Activated naive CD4-positive, alpha-beta T cell treated with anti-CD3 and anti-CD28 coated beads, Interleukin-2, amount 10 ng/mL, durations not matched to agents 5 hours and 36 hours (primary cell): ENCODE measurements around the gene HECTD4. TPM values are rescaled to one million over a fixed set of nuclear protein-coding genes. Genes with fewer than 3 reads are reported as not detected.

Experiments used
- microRNA-seq: library from miRNA; unstranded; fragments of <30 nt; microRNA quantifications from one replicate; pipeline ENCODE4 v1.2.0, GENCODE V29; 2022; ENCODE audit warnings: borderline microRNAs expressed, borderline replicate concordance
- total RNA-seq, 2 experiments: library from RNA; stranded (reverse); gene quantifications; one replicate each; pipeline ENCODE4 v1.2.3, GENCODE V29; 2021

Gene HECTD4, protein sequence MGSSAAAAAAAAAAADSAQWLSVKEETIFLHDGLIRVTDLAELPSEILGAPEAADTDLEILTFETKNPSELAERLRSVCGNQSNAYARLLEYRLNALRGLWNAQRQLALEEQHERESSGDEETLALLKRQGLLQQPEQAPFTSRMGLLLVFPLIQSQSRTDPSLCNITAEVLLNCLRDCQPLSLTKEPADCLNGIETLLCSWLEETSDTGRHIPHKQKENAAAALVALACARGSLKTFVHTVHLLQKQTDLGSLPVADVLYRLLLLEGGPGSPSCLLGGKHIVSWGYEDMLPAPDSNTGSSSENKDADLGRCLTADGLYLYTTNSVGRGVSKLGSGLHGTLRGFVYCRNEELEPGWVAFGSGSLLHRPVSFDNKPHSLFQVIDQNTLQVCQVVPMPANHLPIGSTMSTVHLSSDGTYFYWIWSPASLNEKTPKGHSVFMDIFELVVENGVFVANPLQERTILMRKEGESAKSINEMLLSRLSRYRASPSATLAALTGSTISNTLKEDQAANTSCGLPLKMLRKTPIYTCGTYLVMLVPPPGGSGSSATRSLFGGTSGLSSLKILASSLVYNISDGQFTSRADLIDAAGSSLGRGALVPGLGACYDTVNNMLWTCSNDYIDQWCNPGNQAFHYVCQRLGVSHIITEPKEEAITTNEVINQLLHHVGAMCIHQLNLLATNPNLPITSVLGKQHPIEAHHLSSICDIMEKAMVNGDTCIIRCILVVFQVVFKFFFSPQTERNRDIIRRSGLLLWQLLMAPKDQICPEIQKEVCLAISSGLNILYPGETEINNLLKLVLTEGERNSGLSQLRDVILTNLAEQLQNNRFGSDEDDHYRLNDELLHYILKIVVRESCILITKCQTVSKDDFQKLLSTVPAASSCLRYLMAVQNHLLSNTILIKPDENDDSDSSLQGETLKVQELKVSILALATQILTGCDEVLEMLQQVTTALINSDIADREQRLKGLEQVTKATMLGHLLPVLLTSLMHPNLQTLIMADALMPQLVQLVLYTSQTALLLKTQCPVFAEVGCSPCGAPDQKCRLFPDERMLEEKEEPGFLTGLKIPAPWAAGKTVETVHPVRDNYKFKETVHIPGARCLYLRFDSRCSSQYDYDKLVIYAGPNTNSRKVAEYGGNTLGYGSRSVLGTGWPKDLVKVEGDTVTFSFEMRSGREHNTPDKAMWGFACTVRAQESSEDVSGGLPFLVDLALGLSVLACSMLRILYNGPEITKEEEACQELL (N-terminal part only)
- total RNA-seq = 10 to 100 TPM; 42.6 to 45.0 TPM

DNA sequence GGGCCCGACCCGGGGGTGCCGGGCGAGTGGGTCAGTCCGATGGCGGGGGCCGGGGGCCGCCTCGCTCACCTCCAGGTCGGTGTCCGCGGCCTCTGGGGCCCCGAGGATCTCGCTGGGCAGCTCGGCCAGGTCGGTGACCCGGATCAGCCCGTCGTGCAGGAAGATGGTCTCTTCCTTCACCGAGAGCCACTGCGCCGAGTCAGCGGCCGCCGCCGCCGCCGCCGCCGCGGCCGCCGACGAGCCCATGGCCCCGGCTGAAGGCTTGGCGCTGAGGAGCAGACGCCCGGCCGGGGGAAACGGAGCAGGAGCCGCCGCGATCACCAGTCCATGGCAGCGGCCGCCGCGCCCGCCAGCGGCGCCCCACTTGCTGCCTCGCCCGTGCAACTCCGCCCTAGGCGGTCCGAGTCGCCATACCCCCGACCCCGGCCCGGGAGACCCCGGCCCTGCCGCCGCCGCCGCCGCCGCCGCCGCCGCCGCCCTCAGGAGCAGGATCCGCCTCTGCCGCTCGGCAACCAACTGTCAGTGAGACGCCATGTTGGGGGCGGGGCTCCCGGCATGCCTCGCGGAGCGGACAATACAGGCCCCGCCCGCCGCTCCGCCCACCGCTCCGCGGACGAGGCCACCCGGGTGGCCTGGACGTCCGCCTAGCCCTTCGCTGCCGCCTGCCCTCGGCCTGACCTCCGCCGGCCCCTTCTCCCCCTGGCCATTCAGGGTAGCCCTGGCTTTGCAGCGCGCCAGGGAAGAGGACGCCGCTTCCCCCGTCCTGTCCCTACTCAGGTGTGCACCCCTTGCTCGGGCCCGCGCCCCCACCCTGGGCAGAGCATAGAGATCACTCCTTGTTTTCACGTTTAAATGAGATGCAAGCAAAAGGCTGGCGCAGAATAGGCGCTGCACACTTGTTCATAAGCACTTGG lies at the start of gene HECTD4:
Gene HECTD4 (minus strand): TSS at position 549 of the 914 bp plus-strand sequence. CDS start 303 bp downstream, at position 246.

DNA sequence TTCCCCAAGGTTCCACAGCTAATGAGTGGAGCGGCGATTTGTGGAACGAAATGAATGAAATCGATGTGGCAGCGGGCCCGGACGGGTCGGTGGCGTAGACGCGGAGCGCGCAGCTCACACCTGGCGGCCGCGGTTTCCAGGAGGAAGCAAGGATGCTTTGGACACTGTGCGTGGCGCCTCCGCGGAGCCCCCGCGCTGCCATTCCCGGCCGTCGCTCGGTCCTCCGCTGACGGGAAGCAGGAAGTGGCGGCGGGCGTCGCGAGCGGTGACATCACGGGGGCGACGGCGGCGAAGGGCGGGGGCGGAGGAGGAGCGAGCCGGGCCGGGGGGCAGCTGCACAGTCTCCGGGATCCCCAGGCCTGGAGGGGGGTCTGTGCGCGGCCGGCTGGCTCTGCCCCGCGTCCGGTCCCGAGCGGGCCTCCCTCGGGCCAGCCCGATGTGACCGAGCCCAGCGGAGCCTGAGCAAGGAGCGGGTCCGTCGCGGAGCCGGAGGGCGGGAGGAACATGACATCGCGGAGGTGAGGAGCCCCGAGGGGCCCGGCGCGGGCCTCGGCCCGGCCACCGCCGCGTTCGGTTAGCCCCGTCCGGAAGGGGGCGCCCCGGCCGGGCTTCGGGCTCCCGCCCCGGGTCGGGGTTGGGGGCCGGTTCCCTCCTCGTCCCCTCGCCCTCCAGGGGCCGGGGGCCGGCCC lies 36.5 kb upstream of the HECTD4 start, which contains the start of gene PTPN11:
Gene PTPN11 (plus strand): TSS at position 340 of the 689 bp plus-strand sequence. CDS start 165 bp downstream, at position 505.

DNA sequence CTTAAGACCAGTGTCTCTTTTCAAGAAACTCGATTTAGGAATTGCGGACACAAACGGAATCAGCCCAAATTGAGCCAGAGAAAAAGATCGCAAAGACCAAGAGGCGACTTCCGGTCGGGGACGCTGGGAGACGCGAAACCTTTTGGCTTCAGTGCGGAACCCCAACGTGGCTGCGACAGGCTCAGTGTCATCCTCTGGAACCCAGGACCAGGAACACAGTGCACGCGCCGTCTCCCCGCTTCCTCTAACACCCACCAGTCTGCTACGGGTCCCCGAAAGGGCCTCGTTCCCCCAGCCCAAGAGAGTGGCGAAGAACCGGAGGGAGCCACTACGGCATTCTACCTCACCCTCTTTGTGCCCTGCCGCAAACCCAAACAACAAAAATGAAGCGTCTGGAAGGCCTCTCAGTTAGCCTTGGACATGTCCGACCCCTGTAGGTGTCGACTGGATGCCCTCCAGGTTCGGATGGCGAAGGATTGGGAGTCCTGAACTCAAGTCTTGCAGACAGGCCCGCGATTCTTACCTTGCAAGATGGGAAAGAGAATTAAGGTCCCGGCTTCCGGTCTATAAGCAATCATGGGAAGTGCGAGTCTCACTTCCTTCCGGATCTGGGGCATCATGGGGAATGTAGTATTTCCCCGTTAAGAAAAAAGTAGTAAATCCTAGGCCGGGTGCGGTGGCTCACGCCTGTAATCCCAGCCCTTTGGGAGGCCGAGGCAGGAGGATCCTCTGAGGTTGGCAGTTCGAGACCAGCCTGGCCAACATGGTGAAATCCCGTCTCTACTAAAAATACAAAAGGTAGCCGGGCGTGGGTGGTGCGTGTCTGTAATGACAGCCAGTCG lies 27.1 kb upstream of the HECTD4 start, which contains the start of gene RPL6:
Gene RPL6 (minus strand): TSS at position 542 of the 842 bp plus-strand sequence. CDS start 949 bp downstream, outside the sequence.

DNA sequence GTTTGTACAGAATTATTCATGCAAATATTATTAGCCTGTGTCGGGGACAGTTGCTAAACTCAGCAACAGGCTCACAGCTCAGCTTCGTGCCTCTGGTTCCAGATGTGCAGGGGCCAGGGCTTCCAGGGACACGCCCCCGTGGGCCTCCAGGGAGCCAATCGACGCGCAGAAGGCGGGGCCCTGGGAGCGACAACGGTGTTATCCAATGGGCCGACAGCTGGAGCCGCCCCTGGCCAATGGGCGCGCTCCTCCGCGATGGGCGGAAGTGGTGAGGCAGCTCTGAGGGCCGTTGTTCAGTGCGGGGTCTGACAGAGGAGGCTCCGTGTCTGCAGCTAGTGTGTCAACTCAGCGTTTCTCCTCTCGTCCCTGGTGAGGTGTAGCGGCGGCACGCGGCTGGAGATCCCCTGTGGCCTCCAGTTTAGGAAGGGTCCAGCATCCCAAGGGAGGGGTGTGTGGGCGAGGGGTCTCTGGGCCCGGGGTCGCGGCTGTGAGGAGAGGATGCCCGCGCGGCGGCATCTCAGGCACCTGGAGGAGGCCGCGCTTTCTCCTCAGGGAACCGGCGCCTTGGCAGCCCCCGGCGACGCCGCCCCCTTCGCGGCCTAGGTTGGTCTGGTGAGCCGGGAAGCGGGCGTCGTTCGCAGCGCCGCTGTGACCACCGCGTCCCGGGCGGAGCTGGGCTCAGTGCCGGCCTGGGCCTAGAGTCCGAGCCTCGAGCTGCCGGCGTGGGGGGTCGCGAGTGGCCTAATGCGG lies 256.8 kb downstream of the HECTD4 start, which contains the start of gene TRAFD1:
Gene TRAFD1 (plus strand): TSS at position 311 of the 750 bp plus-strand sequence. CDS start 4,963 bp downstream, outside the sequence.

Small RNA genes lying within 50 kb of the gene (microRNA-seq; reads per million reads assigned to microRNA genes)
- 1.5 reads per million for gene MIR6861

Other genes starting within 250 kb of the HECTD4 start
- gene RPL6, start 27.2 kb upstream of the HECTD4 start, total RNA-seq = 1,000 to 10,000 TPM; 1,477 to 1,501 TPM
- gene PTPN11, start 36.5 kb upstream of the HECTD4 start, total RNA-seq = 10 to 100 TPM; 84.7 to 85.3 TPM